H9 (cell line): ENCODE results near the gene JAKMIP1. TPM values are rescaled to one million over a fixed set of nuclear protein-coding genes. Genes with fewer than 3 reads are reported as not detected.

Source experiments
- DNase-seq: peaks from one replicate; pipeline ENCODE4 v3.0.0-alpha.2; 2017
- H2AFZ ChIP-seq: one replicate; pipeline ENCODE4 v1.6.1; 2013; ENCODE audit warnings: mild to moderate bottlenecking, low read length, control low read depth, moderate library complexity
- H2AK5ac ChIP-seq: 2 replicates; pipeline ENCODE4 v1.6.1; 2013; ENCODE audit warnings: low read length, control low read depth, mixed read lengths; ENCODE audit not compliant: insufficient read length
- H2BK120ac ChIP-seq: one replicate; pipeline ENCODE4 v1.6.1; 2013; ENCODE audit warnings: low read depth, mild to moderate bottlenecking, low read length, control low read depth, inconsistent platforms; ENCODE audit not compliant: poor library complexity, severe bottlenecking
- H2BK12ac ChIP-seq: 2 replicates; pipeline ENCODE4 v1.6.1; 2013; ENCODE audit warnings: low read length, control low read depth, mixed read lengths, low read depth; ENCODE audit not compliant: insufficient read length
- H2BK15ac ChIP-seq: 2 replicates; pipeline ENCODE4 v1.6.1; 2013; ENCODE audit warnings: low read depth, low read length, control low read depth
- H2BK20ac ChIP-seq: one replicate; pipeline ENCODE4 v1.6.1; 2013; ENCODE audit warnings: low read depth, mild to moderate bottlenecking, low read length, control low read depth, inconsistent platforms; ENCODE audit not compliant: poor library complexity, severe bottlenecking
- H2BK5ac ChIP-seq: 2 replicates; pipeline ENCODE4 v1.6.1; 2013; ENCODE audit warnings: low read length, control low read depth, mixed read lengths; ENCODE audit not compliant: insufficient read length
- H3K14ac ChIP-seq: 2 replicates; pipeline ENCODE4 v1.6.1; 2013; ENCODE audit warnings: low read length, control low read depth; ENCODE audit not compliant: insufficient read depth
- H3K18ac ChIP-seq: 2 replicates; pipeline ENCODE4 v1.6.1; 2013; ENCODE audit warnings: low read depth, mild to moderate bottlenecking, mixed read lengths, low read length, control low read depth; ENCODE audit not compliant: insufficient read length
- H3K23ac ChIP-seq: 2 replicates; pipeline ENCODE4 v1.6.1; 2013; ENCODE audit warnings: low read length, control low read depth, mixed read lengths, low read depth; ENCODE audit not compliant: insufficient read length
- H3K23me2 ChIP-seq: 2 replicates; pipeline ENCODE4 v1.6.1; 2013; ENCODE audit warnings: low read depth, mild to moderate bottlenecking, mixed read lengths, low read length, control low read depth; ENCODE audit not compliant: insufficient read length, poor library complexity, severe bottlenecking
- H3K27ac ChIP-seq: 2 replicates; pipeline ENCODE4 v1.5.1; 2013; ENCODE audit warnings: low read length, control low read depth, mixed read lengths, low read depth; ENCODE audit not compliant: insufficient read length
- H3K27me3 ChIP-seq: 2 replicates; pipeline ENCODE4 v1.6.1; 2013; ENCODE audit warnings: low read length, control low read depth, inconsistent platforms; ENCODE audit not compliant: insufficient read depth
- H3K4ac ChIP-seq: 2 replicates; pipeline ENCODE4 v1.6.1; 2013; ENCODE audit warnings: low read depth, mild to moderate bottlenecking, control low read depth, inconsistent platforms, low read length, moderate library complexity
- H3K4me1 ChIP-seq: 2 replicates; pipeline ENCODE4 v1.6.1; 2013; ENCODE audit warnings: low read length, control low read depth, inconsistent platforms; ENCODE audit not compliant: insufficient read depth
- H3K4me2 ChIP-seq: 2 replicates; pipeline ENCODE4 v1.6.1; 2013; ENCODE audit warnings: low read length, control low read depth, mixed read lengths; ENCODE audit not compliant: insufficient read length, insufficient read depth
- H3K56ac ChIP-seq: 2 replicates; pipeline ENCODE4 v1.6.1; 2013; ENCODE audit warnings: low read depth, mild to moderate bottlenecking, mixed read lengths, low read length, control low read depth; ENCODE audit not compliant: insufficient read length
- H3K79me1 ChIP-seq: 2 replicates; pipeline ENCODE4 v1.6.1; 2013; ENCODE audit warnings: low read depth, mild to moderate bottlenecking, moderate library complexity, low read length, control low read depth, inconsistent platforms; ENCODE audit not compliant: insufficient read depth, poor library complexity, severe bottlenecking
- H3K79me2 ChIP-seq: 2 replicates; pipeline ENCODE4 v1.6.1; 2013; ENCODE audit warnings: low read length, control low read depth, inconsistent platforms; ENCODE audit not compliant: insufficient read depth
- H3K9ac ChIP-seq: 2 replicates; pipeline ENCODE4 v1.6.1; 2013; ENCODE audit warnings: low read length, control low read depth, mixed read lengths; ENCODE audit not compliant: insufficient read length; ENCODE audit errors: extremely low read depth
- H3K9me3 ChIP-seq: one replicate; pipeline ENCODE4 v1.6.1; 2013; ENCODE audit warnings: low read depth, low read length, inconsistent platforms; ENCODE audit not compliant: control insufficient read depth
- H3T11ph ChIP-seq: one replicate; pipeline ENCODE4 v1.6.1; 2013; ENCODE audit warnings: mild to moderate bottlenecking, low read length, control low read depth, inconsistent platforms
- H4K20me1 ChIP-seq: one replicate; pipeline ENCODE4 v1.6.1; 2013; ENCODE audit not compliant: control insufficient read depth, insufficient read length, insufficient read depth
- H4K5ac ChIP-seq: 2 replicates; pipeline ENCODE4 v1.6.1; 2013; ENCODE audit warnings: low read depth, mild to moderate bottlenecking, mixed read lengths, low read length, control low read depth; ENCODE audit not compliant: insufficient read length
- H4K8ac ChIP-seq: replicated peaks from 2 replicates; pipeline ENCODE4 v1.6.1; 2013; ENCODE audit warnings: low read length, control low read depth, mixed read lengths, low read depth; ENCODE audit not compliant: insufficient read length
- H4K91ac ChIP-seq: 2 replicates; pipeline ENCODE4 v1.6.1; 2013; ENCODE audit warnings: low read depth, mild to moderate bottlenecking, moderate library complexity, mixed read lengths, low read length, control low read depth; ENCODE audit not compliant: insufficient read length
- H3K27ac Mint-ChIP-seq, 3 experiments: 2 replicates in 2 of 3; 3 replicates in 1 of 3; pipeline ENCODE4 v1.8.0; 2020 to 2021; ENCODE audit warnings: mixed read lengths in 3 of 3, mild to moderate bottlenecking in 1 of 3, moderate library complexity in 1 of 3
- H3K27me3 Mint-ChIP-seq: 2 replicates; pipeline ENCODE4 v1.8.0; 2021; ENCODE audit warnings: low read depth, mild to moderate bottlenecking, moderate library complexity, mixed read lengths
- H3K36me3 Mint-ChIP-seq, 3 experiments: 2 replicates in 2 of 3; 3 replicates in 1 of 3; pipeline ENCODE4 v1.8.0; 2020 to 2021; ENCODE audit warnings: low read depth in 3 of 3, mixed read lengths in 3 of 3; ENCODE audit not compliant: insufficient read depth in 1 of 3
- H3K4me1 Mint-ChIP-seq, 2 experiments: 2 replicates each; pipeline ENCODE4 v1.8.0; 2020; ENCODE audit warnings: mixed read lengths in 2 of 2
- H3K4me3 Mint-ChIP-seq, 2 experiments: 2 replicates in 1 of 2; 3 replicates in 1 of 2; pipeline ENCODE4 v1.8.0; 2020 to 2021; ENCODE audit warnings: mild to moderate bottlenecking in 2 of 2, mixed read lengths in 2 of 2, moderate library complexity in 1 of 2
- H3K9me3 Mint-ChIP-seq, 2 experiments: 2 replicates in 1 of 2; 3 replicates in 1 of 2; pipeline ENCODE4 v1.8.0; 2020; ENCODE audit warnings: mild to moderate bottlenecking in 2 of 2, mixed read lengths in 2 of 2, moderate library complexity in 1 of 2
- WGBS: extraction: QIAGEN DNeasy Blood & Tissue Kit; methylation state at CpG from one replicate; pipeline ENCODE4 v1.1.7; 2013; ENCODE audit warnings: missing lambda C conversion rate, low lambda C conversion rate, mixed read lengths; ENCODE audit not compliant: insufficient read length; ENCODE audit errors: extremely low coverage; 5-methylcytosine and 5-hydroxymethylcytosine counted together
- total RNA-seq: library from RNA; stranded (reverse); gene quantifications from 2 replicates; pipeline ENCODE4 v1.2.1, GENCODE V29; 2021
- TF ChIP-seq, protein P1 (sequence below): fragments of 200-600 bp; sonication (generic); conservative IDR thresholded peaks from 3 replicates; pipeline ENCODE4 v1.8.0; 2021; ENCODE audit warnings: antibody characterized with exemption, mild to moderate bottlenecking

The JAKMIP1 gene
- total RNA-seq, 1 experiment from 2014 or later = 1.5 TPM

DNA sequence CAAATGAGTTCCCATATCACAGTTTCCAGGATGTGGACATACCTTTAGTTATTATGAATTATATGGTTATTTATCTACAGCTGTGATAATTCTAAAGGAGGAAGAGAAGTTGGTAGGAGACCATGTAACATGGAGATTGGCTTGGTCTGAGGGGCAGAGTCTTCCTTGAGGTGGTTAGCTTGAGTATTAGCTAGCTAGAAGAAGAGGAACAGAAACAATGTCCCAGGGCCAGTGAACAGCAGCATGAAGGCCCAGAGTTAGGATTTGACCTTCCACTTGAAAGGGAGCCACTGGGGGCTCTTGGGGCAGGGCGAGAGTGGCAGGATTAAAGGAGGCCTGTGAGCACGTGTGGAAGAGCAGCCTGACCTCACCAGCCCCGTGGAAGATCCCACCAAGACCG is 5.6 kb upstream of the JAKMIP1 start:
- H3K18ac ChIP-seq = no peak overlapping the region
- no CpG with 5 or more reads among the region's 4 CpGs for WGBS
- H3K9me3 Mint-ChIP-seq = peaks cover 6 to 8% of the 10 kb centered on the region in 2 experiments; a peak in 4 of 5 replicates

More for the DNA sequence above, 5.6 kb upstream of the JAKMIP1 start:
- no peaks in the 10 kb centered on the region; the same call in 1 of the 2 replicates for H3K27me3 ChIP-seq
- H2BK12ac ChIP-seq = no peak overlapping the region
- no peak overlapping the region for H4K8ac ChIP-seq
- H3K4me3 Mint-ChIP-seq = no peak overlapping the region
- no peaks in the 10 kb centered on the region for H3K79me1 ChIP-seq
- H3K4me1 ChIP-seq = no peaks in the 10 kb centered on the region
- H3K27ac Mint-ChIP-seq = no peak overlapping the region
- no peak overlapping the region for H2BK120ac ChIP-seq
- H3K27ac ChIP-seq = no peak overlapping the region
- no peaks in the 10 kb centered on the region for H4K20me1 ChIP-seq
- TF ChIP-seq, protein P1, sequence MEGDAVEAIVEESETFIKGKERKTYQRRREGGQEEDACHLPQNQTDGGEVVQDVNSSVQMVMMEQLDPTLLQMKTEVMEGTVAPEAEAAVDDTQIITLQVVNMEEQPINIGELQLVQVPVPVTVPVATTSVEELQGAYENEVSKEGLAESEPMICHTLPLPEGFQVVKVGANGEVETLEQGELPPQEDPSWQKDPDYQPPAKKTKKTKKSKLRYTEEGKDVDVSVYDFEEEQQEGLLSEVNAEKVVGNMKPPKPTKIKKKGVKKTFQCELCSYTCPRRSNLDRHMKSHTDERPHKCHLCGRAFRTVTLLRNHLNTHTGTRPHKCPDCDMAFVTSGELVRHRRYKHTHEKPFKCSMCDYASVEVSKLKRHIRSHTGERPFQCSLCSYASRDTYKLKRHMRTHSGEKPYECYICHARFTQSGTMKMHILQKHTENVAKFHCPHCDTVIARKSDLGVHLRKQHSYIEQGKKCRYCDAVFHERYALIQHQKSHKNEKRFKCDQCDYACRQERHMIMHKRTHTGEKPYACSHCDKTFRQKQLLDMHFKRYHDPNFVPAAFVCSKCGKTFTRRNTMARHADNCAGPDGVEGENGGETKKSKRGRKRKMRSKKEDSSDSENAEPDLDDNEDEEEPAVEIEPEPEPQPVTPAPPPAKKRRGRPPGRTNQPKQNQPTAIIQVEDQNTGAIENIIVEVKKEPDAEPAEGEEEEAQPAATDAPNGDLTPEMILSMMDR = no peak
- no peak overlapping the region for H3K23ac ChIP-seq
- H2BK5ac ChIP-seq = no peak overlapping the region
- no peaks in the 10 kb centered on the region for H3K79me2 ChIP-seq
- peaks cover 55% of the 10 kb centered on the region for H3K27me3 Mint-ChIP-seq
- no peak overlapping the region for H4K91ac ChIP-seq
- H3K23me2 ChIP-seq = no peaks in the 10 kb centered on the region
- H3T11ph ChIP-seq = no peak overlapping the region
- peaks cover 0 to 8% (median 0%) of the 10 kb centered on the region in 3 experiments; a peak in 1 of 7 replicates for H3K36me3 Mint-ChIP-seq
- H3K4ac ChIP-seq = no peak overlapping the region
- H3K4me2 ChIP-seq = no peak overlapping the region
- H3K14ac ChIP-seq = no peak overlapping the region
- H3K9me3 ChIP-seq = no peaks in the 10 kb centered on the region
- no peak overlapping the region for H3K9ac ChIP-seq
- peaks cover 11 to 13% of the 10 kb centered on the region in 2 experiments for H3K4me1 Mint-ChIP-seq
- H2AFZ ChIP-seq = no peak overlapping the region
- H4K5ac ChIP-seq = no peak overlapping the region
- H2AK5ac ChIP-seq = no peak overlapping the region
- H2BK20ac ChIP-seq = no peak overlapping the region
- no peak overlapping the region for H2BK15ac ChIP-seq
- no peak overlapping the region for H3K56ac ChIP-seq
- no peak for DNase-seq
